ENCODE measurements around the gene PALLD. TPM values are rescaled to one million over a fixed set of nuclear protein-coding genes. Genes with fewer than 3 reads are reported as not detected.

Gene PALLD
- total RNA-seq, 2 experiments from 2014 or later = 0.49 to 0.78 TPM

DNA sequence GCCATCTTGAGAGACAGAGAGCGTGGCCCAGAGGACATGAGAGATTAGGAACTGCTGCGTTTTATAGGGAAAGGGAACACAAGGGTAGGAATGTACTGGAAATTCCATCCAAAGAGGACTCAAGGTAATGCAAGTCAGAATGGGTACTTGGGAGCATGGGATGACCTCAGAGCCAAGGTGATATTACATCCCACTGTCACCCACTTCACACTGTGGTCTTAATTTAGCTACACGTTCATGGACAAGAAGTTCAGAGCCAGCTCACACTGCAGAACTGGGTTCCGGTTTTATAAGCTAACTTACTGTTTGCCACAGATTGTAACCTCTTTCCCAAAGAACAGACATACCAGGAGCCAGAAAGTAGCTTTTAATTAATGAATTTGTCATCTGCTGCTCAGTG lies 268.5 kb downstream of the PALLD start:
- Histone ChIP-seq H3K27ac (ENCODE audit: low read depth in 1 of 2, low read length in 2 of 2) (no peak overlapping the region), H3K36me3 (ENCODE audit: insufficient read depth, low read length) (no peaks in the 10 kb centered on the region), H3K4me1 (ENCODE audit: insufficient read depth, low read length) (no peaks in the 10 kb centered on the region), H3K27me3 (ENCODE audit: control insufficient read depth in 1 of 2, insufficient read depth in 2 of 2, low read length in 2 of 2) (peaks cover 0 to 2% of the 10 kb centered on the region in 2 experiments), H3K4me3 (ENCODE audit: low read length) (no peak overlapping the region), H3K9me3 (ENCODE audit: control insufficient read depth in 1 of 2, insufficient read depth in 1 of 2, low read length in 2 of 2) (no peaks in the 10 kb centered on the region)
- Mint-ChIP-seq H3K9me3 (no peaks in the 10 kb centered on the region), H3K4me3 (no peak overlapping the region), H3K36me3 (ENCODE audit: low read depth) (no peaks in the 10 kb centered on the region), H3K27ac (no peak overlapping the region), H3K27me3 (no peaks in the 10 kb centered on the region), H3K4me1 (ENCODE audit: low read depth) (no peaks in the 10 kb centered on the region)
- intact Hi-C loops (cut with DNase I, micrococcal nuclease) = no loop called here
- ChIA-PET POLR2A (no interaction called here), CTCF (no interaction called here)
- no peak for DNase-seq
- ATAC-seq (ENCODE audit: poor library complexity) = no peak
- TF ChIP-seq, protein P1, sequence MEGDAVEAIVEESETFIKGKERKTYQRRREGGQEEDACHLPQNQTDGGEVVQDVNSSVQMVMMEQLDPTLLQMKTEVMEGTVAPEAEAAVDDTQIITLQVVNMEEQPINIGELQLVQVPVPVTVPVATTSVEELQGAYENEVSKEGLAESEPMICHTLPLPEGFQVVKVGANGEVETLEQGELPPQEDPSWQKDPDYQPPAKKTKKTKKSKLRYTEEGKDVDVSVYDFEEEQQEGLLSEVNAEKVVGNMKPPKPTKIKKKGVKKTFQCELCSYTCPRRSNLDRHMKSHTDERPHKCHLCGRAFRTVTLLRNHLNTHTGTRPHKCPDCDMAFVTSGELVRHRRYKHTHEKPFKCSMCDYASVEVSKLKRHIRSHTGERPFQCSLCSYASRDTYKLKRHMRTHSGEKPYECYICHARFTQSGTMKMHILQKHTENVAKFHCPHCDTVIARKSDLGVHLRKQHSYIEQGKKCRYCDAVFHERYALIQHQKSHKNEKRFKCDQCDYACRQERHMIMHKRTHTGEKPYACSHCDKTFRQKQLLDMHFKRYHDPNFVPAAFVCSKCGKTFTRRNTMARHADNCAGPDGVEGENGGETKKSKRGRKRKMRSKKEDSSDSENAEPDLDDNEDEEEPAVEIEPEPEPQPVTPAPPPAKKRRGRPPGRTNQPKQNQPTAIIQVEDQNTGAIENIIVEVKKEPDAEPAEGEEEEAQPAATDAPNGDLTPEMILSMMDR (IDR thresholded peaks at IDR 0.05) = no peak

DNA sequence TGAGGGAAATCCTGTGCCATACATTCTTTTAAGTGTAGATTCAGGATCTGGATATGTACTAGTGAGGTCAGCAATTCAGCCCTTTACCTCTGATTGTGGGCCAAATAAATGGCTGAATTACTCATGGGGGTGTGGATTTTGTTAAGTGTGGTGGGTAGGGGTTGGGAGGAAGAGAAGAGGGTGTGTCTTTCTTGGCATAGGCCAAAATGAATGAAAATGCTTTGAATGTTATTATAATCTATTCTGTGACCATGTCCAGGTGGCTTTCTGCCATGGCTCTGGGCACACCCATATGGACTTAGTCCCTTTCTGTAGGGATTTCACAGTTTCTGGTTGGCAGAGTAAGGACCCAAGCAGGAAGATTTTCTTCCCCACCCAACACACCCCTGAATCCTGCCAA lies 268.9 kb downstream of the PALLD start:
- H3K36me3 ChIP-seq (ENCODE audit: insufficient read depth, low read length) = no peaks in the 10 kb centered on the region
- no peaks in the 10 kb centered on the region for H3K4me1 ChIP-seq (ENCODE audit: insufficient read depth, low read length)
- no peak overlapping the region for H3K27ac Mint-ChIP-seq
- DNase-seq (no peak), ATAC-seq (ENCODE audit: poor library complexity) (no peak)
- peaks cover 0 to 2% of the 10 kb centered on the region in 2 experiments for H3K27me3 ChIP-seq (ENCODE audit: control insufficient read depth in 1 of 2, insufficient read depth in 2 of 2, low read length in 2 of 2)
- H3K4me3 Mint-ChIP-seq = no peak overlapping the region
- ChIA-PET POLR2A (no interaction called here), CTCF (no interaction called here)
- no peaks in the 10 kb centered on the region for H3K9me3 Mint-ChIP-seq
- H3K9me3 ChIP-seq (ENCODE audit: control insufficient read depth in 1 of 2, insufficient read depth in 1 of 2, low read length in 2 of 2) = no peaks in the 10 kb centered on the region
- no peak overlapping the region for H3K4me3 ChIP-seq (ENCODE audit: low read length)
- H3K27ac ChIP-seq (ENCODE audit: low read depth in 1 of 2, low read length in 2 of 2) = no peak overlapping the region
- H3K36me3 Mint-ChIP-seq (ENCODE audit: low read depth) = no peaks in the 10 kb centered on the region
- H3K4me1 Mint-ChIP-seq (ENCODE audit: low read depth) = no peaks in the 10 kb centered on the region
- intact Hi-C loops (cut with DNase I, micrococcal nuclease) = no loop called here
- H3K27me3 Mint-ChIP-seq = no peaks in the 10 kb centered on the region
- TF ChIP-seq, protein P1 (IDR thresholded peaks at IDR 0.05) = no peak

DNA sequence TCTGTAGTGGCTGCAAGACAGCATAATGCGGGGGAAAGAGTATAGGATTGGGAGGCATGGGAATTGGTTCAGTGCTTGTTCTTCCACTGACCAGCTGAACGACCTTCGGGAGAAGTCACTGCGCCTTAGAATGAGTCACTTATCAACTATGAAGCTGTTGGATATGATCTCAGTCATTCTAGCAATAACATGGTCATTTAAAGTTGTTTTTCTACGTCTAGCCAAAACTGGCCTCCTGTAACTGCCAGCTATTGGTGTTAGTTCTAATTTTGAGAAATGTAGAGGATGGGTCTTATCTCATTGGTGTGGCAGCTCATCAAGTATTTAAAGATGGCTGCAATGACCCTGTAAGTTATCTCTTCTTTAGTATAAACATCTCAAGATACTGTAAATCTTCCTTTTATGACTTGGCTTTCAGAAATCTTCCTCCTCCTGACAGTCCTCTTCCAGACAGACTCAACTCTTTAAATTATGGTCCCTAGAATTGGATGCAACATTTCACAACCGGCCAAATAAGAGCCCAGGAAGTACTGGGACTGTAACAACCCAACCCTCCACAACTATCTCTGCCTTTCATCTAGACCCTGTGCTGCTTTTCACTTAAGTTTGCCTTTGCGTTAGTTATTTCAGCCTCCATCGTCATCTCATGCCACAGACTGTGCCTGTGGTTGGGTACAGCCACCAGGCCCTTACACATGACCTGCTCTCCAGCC lies 269.9 kb downstream of the PALLD start:
- H3K27me3 ChIP-seq (ENCODE audit: control insufficient read depth in 1 of 2, insufficient read depth in 2 of 2, low read length in 2 of 2) = peaks cover 0 to 2% of the 10 kb centered on the region in 2 experiments
- ChIA-PET CTCF (no interaction called here), POLR2A (no interaction called here)
- H3K4me3 Mint-ChIP-seq = no peak overlapping the region
- H3K27ac ChIP-seq (ENCODE audit: low read depth in 1 of 2, low read length in 2 of 2) = no peak overlapping the region
- no peaks in the 10 kb centered on the region for H3K4me1 ChIP-seq (ENCODE audit: insufficient read depth, low read length)
- no peak overlapping the region for H3K4me3 ChIP-seq (ENCODE audit: low read length)
- no peaks in the 10 kb centered on the region for H3K9me3 ChIP-seq (ENCODE audit: control insufficient read depth in 1 of 2, insufficient read depth in 1 of 2, low read length in 2 of 2)
- intact Hi-C loops (cut with DNase I, micrococcal nuclease) = no loop called here
- H3K27me3 Mint-ChIP-seq = no peaks in the 10 kb centered on the region
- H3K9me3 Mint-ChIP-seq = no peaks in the 10 kb centered on the region
- TF ChIP-seq, protein P1 (IDR thresholded peaks at IDR 0.05) = no peak
- H3K4me1 Mint-ChIP-seq (ENCODE audit: low read depth) = no peaks in the 10 kb centered on the region
- ATAC-seq (ENCODE audit: poor library complexity) (no peak), DNase-seq (no peak)
- H3K36me3 Mint-ChIP-seq (ENCODE audit: low read depth) = no peaks in the 10 kb centered on the region
- no peaks in the 10 kb centered on the region for H3K36me3 ChIP-seq (ENCODE audit: insufficient read depth, low read length)
- H3K27ac Mint-ChIP-seq = no peak overlapping the region
